Medulla oblongata (tissue), 1 donor: ENCODE results near the gene MEAF6.
A peak's percentile ranks its signal among the peaks of the same experiment; 100 is the strongest.

Source experiments
- DNase-seq: peaks from one replicate; pipeline ENCODE4 v3.0.0-alpha.2; 2015; ENCODE audit errors: extremely low spot score

The MEAF6 gene

DNA sequence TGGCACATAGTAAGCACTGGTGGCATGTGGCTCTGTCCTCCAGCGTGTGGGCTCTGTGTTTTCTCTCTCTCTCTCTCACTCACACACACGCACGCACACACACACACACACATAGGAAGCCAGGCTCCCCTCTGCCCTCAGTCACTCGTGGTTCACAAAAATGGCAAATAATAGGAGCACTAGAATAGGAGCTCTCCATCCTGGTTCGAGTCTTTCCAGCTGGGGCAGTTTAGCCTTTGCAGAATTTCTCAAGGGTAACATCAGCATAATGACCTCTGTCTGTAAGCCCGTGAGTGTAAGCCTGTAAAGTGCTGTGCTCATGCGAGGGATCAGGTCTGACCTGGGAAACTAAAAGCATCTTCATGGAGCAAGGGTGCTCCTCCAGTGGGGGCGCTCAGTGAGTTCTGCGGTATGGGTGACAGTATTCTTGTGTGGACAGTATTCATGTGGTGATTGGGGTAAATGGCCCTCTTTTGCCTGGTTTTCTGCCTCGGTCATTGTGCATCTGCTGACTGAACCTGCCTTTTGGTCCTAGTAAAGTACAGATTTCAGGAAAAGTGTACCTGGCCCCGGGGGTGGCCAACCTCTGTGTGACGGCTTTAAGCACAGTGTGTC is 41.0 kb downstream of the MEAF6 start:
- peak; percentile 39 for DNase-seq

- DNase-seq, result no peak
Observed at GRCh38 chr1:37472994-37473393, 41.6 kb downstream of the MEAF6 start.

DNA sequence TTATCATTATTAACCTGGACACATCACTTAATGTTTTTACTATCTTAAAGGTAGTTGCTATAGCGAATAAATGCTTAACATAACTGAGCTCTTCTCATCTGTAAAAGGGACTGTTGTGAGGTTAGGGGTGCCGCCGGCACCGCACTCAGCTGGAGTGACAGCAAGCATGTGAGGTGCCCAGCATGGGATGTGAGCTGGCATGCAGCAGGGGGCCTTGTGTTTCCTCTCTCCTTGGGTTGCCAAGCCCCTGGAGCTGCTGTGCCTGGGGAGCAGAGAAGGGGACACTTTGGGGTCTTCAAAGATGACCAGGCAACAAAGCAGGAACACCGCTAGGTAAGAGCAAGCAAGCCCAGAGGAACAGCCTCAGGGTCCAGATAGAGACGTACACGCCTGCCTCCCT is 42.3 kb downstream of the MEAF6 start:
- peak; percentile 40 for DNase-seq

GRCh38 chr1:37471345-37472231 is 43.0 kb downstream of the MEAF6 start:
- DNase-seq, result peak; percentile 87

- DNase-seq, result no peak
Observed at GRCh38 chr1:37469386-37469785, 45.2 kb downstream of the MEAF6 start.

DNA sequence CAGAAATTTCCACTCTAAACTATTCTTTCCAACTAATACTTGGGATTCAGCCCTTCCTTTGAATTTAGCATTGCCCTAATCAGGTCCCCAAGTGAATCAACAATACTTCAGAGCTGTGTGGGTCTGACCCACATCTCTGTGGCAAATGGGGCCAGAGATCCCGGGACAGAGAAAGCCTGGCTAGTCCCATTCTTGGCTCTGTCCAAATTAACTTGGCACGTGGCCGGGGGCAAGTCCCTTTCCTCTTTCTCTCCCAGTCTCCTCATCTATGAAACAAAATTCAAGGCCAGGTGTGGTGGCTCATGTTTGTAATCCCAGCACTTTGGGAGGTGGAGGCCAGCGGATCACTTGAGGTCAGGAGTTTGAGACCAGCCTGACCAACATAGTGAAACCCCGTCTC is 46.5 kb downstream of the MEAF6 start:
- DNase-seq, result no peak

DNA sequence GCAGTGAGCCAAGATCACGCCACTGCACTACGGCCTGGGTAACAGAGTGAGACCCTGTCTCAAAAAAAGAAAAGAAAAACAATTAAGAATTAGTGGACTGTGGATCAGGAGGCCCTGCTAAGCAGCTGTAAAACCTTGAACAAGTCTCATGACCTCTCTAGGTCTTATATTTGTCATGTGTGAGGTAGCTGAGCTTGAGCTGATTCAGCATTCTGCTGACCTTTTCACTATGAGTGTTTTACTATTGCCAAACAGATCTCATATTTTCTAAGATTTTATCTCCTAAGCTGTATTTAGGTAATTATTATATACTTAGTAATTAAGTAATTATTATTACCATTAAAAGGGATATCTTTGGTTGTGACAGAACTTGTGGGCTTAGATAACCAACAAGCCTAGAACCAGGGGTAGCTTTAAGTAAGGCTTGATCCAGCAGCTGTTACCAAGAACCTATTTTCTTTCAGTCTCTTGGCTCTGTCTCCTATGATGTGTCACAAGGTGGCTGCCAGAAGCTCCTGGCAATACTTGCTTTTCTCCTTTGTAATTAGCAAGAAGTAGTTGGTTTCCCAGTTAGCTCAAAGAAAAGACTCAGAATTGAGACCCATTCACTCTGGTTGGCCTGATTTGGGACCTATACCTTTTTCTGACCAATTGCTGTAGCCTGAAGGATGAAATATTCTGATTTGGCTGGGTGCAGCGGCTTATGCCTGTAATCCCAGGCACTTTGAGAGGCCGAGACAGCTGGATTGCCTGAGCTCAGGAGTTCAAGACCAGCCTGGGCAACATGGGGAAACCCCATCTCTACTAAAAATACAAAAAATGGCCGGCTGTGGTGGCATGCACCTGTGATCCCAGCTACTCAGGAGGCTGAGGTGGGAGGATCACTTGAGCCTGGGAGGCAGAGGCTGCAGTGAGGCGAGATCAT is 48.7 kb downstream of the MEAF6 start:
- peak; percentile 54 for DNase-seq

GRCh38 chr1:37464443-37464842 is 50.1 kb downstream of the MEAF6 start:
- DNase-seq, result no peak

DNA sequence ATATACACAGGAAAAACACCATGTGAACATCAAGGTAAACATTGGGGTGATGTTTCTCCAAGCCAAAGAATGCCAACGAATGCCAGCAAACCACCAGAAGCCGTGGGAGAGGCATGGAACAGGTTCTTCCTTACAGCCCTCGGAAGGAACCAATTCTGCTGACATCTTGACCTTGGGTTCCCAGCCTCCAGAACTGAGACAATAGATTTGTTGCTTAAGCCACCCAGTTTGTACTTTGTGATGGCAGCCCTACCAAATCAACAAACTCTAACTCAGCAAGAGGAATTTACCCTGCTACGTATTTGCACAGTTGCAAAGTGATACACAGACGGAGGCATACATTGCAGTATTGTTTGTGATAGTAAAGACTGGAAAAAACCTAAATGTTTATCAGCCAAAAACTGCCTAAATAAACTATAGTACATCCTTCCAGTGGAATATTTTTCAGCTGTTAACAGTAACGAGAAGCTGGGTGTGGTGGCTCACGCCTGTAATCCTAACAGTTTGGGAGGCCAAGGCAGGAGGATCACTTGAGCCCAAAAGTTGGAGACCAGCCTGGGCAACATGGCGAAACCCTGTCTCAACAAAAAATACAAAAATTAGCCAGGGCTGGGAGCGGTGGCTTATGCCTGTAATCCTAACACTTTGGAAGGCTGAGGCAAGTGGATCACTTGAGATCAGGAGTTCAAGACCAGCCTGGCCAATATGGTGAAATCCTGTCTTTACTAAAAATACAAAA is 52.7 kb downstream of the MEAF6 start:
- no peak for DNase-seq

DNA sequence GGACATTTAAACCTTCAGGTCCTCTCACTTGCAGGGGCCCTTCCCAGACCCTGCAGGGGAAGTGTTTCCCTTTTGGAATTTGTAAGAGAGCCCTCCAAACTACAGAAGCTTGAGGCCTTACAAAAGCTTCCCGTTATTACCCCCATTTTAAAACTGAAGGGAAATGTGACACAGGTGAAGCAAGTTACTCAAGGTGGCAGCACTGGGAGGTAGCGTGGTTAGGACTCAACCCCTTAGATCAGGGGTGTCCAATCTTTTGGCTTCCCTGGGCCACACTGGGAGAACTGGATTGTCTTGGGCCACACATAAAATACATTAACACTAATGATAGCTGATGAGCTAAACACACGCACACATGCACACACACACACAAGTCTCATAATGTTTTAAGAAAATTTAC is 56.0 kb downstream of the MEAF6 start:
- DNase-seq, result no peak

DNA sequence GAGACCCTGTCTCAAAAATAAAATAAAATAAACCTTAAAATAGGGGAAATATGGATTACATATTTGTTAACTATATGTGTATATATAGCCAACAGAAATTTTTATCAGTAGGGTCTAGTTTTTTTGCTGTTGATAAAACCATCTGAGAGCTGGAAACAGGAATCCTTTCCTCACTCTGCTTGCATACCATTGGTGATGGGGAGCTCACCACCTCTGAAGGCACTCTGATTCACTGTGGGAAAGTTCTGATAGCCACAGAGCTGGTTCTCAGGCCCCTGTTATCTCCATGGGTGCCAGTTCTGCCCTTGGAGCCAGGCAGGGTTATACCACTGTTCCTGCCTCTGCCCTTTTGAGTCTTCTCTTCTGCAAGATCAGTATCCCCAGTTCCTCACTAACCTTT is 58.0 kb downstream of the MEAF6 start:
- no peak for DNase-seq

DNA sequence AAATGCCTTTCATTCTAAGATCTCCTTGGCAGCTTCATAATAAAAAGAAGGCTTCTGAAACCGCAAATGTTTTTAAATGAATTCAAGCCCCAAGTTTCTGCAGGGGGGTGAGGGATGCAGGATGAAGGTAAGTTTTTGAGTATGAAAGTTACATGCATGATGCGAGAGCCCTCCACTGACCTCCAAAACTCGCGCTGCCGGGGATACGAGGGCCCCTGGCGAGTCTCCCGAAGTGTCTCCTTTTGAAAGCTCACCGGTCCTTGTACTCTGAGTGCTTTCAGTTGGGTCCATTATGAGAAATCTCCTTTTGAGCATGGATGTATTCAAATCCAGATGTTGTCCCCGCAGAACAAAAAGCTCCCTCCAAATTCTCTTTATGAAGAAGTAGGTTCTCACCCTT is 59.0 kb downstream of the MEAF6 start:
- no peak for DNase-seq

- DNase-seq, result no peak
Observed at GRCh38 chr1:37453647-37454046, 60.9 kb downstream of the MEAF6 start.

- DNase-seq, result no peak
Observed at GRCh38 chr1:37452416-37452815, 62.1 kb downstream of the MEAF6 start.

DNA sequence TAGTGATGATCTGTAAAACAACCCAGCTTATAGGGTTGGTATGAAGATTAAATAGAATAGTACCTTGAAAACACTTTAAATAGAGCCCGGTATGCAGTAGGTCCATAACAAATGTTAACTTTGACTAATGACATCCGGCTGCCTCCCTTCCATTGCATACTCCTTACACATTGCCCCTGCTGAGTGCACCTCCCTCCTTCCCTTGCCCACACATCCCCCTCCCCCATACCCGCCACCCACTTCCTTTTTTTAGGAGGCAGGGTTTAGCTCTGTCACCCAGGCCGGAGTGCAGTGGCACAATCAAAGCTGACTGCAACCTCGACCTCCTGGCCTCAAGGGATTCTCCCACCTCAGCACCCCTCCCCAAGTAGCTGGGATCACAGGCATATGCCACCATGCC is 64.6 kb downstream of the MEAF6 start:
- no peak for DNase-seq

DNA sequence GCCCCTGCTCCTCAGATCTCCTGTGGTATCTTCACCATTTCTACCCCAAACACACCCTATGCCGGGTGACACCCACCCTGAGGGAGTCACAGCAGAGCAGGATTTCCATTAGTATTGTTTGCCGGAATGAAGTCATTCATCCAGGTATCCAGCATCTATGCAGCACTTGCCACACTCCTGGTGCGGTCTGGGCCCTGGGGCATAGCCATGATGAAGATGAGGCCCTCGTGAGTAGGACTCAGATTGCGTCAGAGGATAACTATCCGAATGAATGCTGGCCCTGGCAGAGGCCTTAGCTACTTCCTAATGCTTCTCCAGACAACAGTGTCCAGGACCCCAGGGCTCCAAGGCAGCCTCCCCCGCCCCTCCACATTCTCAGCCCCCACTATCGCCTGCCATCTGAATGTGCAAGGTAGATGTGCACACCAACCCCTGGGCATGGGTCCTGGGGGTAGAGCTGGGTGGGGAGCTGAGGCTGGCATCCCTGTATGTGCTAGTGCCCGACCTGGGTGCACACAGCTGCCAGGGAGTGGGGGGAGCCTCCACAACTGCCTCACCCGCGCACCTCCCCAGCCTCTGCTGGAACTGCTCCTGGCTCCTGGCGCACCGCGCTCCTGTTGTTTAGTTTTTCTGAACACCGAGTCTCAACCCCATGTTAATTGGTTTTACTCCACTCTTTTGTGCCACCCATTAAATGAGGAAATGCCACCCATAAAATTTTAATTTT is 65.7 kb downstream of the MEAF6 start:
- DNase-seq, result no peak

DNA sequence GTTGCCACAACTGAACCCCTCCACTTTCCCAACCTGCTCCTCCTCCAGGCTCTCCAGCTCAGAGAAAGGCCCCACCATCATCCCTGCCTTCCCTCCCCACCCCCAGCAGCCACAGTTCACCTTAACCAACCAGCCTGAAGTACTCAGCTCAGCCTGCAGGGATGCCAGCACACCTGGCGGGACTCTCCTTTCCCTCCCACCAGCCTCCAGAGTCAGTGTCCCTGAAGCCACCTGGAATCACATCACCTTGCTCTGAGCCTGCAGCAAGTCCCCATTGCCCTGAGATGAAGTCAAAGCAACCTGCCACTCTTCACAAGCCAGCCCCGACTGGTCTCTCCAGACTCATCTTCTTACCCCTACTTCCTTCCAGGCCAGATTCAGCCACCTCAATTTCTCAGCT is 66.4 kb downstream of the MEAF6 start:
- DNase-seq, result no peak

GRCh38 chr1:37446874-37447273 is 67.7 kb downstream of the MEAF6 start:
- DNase-seq, result no peak

GRCh38 chr1:37442644-37443043 is 71.9 kb downstream of the MEAF6 start:
- no peak for DNase-seq
